ENCODE results near the gene GSTO1. TPM values are rescaled to one million over a fixed set of nuclear protein-coding genes. Genes with fewer than 3 reads are reported as not detected.

The GSTO1 gene
- total and polyA plus RNA-seq, 12 donors, result 108 to 262 (median 165) TPM

DNA sequence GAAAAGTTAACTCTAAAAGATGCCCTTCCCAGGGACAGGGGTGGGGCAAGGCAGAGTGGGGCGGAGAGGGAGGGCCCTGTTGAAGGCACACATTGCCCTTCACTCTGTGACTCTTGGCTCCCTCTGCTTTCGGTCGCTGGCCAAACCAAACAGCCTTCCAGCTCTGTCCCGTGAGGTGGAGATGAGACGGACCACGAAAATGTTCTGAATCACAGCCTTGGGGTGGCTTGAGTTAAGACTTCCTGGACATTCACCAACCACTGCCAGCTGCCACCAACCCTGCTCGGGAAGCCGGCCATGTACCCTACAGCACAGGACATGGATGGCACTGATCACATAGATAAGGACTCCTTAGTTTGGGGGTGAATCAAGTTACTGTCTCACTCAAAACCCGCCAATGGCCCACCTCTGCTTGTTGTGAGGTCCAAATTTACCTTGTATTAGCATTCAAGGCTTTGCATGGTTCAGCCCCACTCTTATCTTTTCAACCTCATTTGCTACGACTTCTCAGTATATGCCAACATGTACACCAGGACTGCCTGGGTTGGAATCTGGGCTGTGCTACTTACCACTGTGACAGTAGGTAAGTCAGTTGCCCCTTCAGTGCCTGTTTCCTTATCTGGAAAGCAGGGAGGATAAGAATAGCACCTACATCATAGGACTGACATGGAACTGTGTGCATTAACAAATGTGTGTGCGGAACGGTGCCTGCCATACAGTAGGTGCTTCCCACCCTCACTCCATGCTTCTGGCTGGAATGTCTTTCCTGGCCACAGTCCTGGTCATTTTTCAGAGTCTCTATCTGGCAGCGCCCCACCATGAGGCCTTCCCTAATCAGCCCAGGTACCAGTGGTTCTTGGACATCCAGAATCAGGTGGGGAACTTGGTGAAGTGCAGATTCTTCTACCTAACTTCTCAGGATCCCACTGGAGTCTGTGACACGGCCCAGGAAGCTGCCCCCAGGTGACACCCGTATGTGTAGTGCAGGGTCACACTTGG is 55.6 kb downstream of the GSTO1 start:
- Histone ChIP-seq H3K4me1 (replicated peaks in 1 of 2) (peaks cover 6 to 15% of the 10 kb centered on the region in 2 donors), H3K36me3 (replicated peaks in 1 of 2) (peaks cover 0 to 43% of the 10 kb centered on the region in 2 donors), H3K27me3 (no peaks in the 10 kb centered on the region), H3K9me3 (replicated peaks in 1 of 3) (no peaks in the 10 kb centered on the region), H3K4me3 (no peak overlapping the region), H3K27ac (peak overlapping the region in 4 of 5 donors; percentile 7 to 89 (median 54))
- DNase-seq, result peak; percentile 74 to 92 (median 86)
- TF ChIP-seq POLR2A (IDR thresholded peaks at IDR 0.05), result peak in 1 of 2 donors; percentile 42
- TF ChIP-seq, protein P1, sequence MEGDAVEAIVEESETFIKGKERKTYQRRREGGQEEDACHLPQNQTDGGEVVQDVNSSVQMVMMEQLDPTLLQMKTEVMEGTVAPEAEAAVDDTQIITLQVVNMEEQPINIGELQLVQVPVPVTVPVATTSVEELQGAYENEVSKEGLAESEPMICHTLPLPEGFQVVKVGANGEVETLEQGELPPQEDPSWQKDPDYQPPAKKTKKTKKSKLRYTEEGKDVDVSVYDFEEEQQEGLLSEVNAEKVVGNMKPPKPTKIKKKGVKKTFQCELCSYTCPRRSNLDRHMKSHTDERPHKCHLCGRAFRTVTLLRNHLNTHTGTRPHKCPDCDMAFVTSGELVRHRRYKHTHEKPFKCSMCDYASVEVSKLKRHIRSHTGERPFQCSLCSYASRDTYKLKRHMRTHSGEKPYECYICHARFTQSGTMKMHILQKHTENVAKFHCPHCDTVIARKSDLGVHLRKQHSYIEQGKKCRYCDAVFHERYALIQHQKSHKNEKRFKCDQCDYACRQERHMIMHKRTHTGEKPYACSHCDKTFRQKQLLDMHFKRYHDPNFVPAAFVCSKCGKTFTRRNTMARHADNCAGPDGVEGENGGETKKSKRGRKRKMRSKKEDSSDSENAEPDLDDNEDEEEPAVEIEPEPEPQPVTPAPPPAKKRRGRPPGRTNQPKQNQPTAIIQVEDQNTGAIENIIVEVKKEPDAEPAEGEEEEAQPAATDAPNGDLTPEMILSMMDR (IDR thresholded peaks at IDR 0.05), result no peak
- intact Hi-C loops (cut with DNase I), result loop anchor here (5.0 kb wide), 2 partner anchors 37 to 42 kb away; partner anchors contain the start of gene CFAP58 (in 1 of the 2)
- WGBS, 4 donors, result 53 to 63% (median 57%) methylated on average over 9 to 15 of the region's 15 CpGs

GRCh38 chr10:104311184-104311720 is 56.6 kb downstream of the GSTO1 start:
- TF ChIP-seq, protein P1 (IDR thresholded peaks at IDR 0.05), result no peak
- TF ChIP-seq POLR2A (IDR thresholded peaks at IDR 0.05), result no peak
- peaks cover 0 to 49% of the 10 kb centered on the region in 2 donors for H3K36me3 ChIP-seq (replicated peaks in 1 of 2)
- peaks cover 6 to 15% of the 10 kb centered on the region in 2 donors for H3K4me1 ChIP-seq (replicated peaks in 1 of 2)
- DNase-seq, result no peak
- 89 to 97% (median 92%) methylated on average over 4 to 5 of the region's 5 CpGs for WGBS, 4 donors
- H3K27me3 ChIP-seq, result no peaks in the 10 kb centered on the region
- H3K9me3 ChIP-seq (replicated peaks in 1 of 3), result no peaks in the 10 kb centered on the region
- H3K4me3 ChIP-seq, result no peak overlapping the region
- H3K27ac ChIP-seq, result peak overlapping the region in 1 of 5 donors; percentile 89
- intact Hi-C loops (cut with DNase I), result loop anchor here in 1 of 2 donors (5.0 kb wide), 1 partner anchor 36 kb away; no protein-coding TSS in a partner anchor

GRCh38 chr10:104314591-104315485 is 60.1 kb downstream of the GSTO1 start:
- Histone ChIP-seq H3K27ac (no peak overlapping the region), H3K9me3 (replicated peaks in 1 of 3) (no peaks in the 10 kb centered on the region), H3K36me3 (replicated peaks in 1 of 2) (peaks cover 0 to 49% of the 10 kb centered on the region in 2 donors), H3K4me1 (replicated peaks in 1 of 2) (peaks cover 17 to 23% of the 10 kb centered on the region in 2 donors), H3K4me3 (no peak overlapping the region), H3K27me3 (no peaks in the 10 kb centered on the region)
- 89 to 98% (median 91%) methylated on average over 13 to 43 of the region's 43 CpGs for WGBS, 4 donors
- intact Hi-C loops (cut with DNase I), result loop anchor here in 1 of 2 donors (5.0 kb wide), 1 partner anchor 32 kb away; no protein-coding TSS in a partner anchor
- DNase-seq, result no peak
- no peak for TF ChIP-seq POLR2A (IDR thresholded peaks at IDR 0.05)

- no peak overlapping the region for H3K4me3 ChIP-seq
- intact Hi-C loops (cut with DNase I), result no loop called here
- no peak overlapping the region for H3K27ac ChIP-seq
- 95 to 99% (median 97%) methylated on average over 12 to 22 of the region's 22 CpGs for WGBS, 4 donors
- DNase-seq, result no peak
- H3K36me3 ChIP-seq (replicated peaks in 1 of 2), result peaks cover 0 to 47% of the 10 kb centered on the region in 2 donors
- TF ChIP-seq, protein P1 (IDR thresholded peaks at IDR 0.05), result no peak
- no peak for TF ChIP-seq POLR2A (IDR thresholded peaks at IDR 0.05)
- peaks cover 15 to 21% of the 10 kb centered on the region in 2 donors for H3K4me1 ChIP-seq (replicated peaks in 1 of 2)
- no peaks in the 10 kb centered on the region for H3K27me3 ChIP-seq
- H3K9me3 ChIP-seq (replicated peaks in 1 of 3), result no peaks in the 10 kb centered on the region
Measured at GRCh38 chr10:104315486-104315921, 60.8 kb downstream of the GSTO1 start.

All from adrenal gland (tissue), 12 donors.